Fibroblast of the aortic adventitia (primary cell): Measurements from ENCODE around the gene FMN1. TPM values are rescaled to one million over a fixed set of nuclear protein-coding genes. Genes with fewer than 3 reads are reported as not detected.
A peak's percentile ranks its signal among the peaks of the same experiment; 100 is the strongest.

ENCODE experiments used
- DNase-seq: peaks from one replicate; pipeline ENCODE4 v3.0.0-alpha.2; 2010; ENCODE audit warnings: low read depth
- H3K4me3 ChIP-seq: 2 replicates; pipeline ENCODE4 v1.5.1; 2011; ENCODE audit warnings: low read depth, mild to moderate bottlenecking, control low read depth, low read length, moderate library complexity
- CTCF ChIP-seq: IDR thresholded peaks from 2 replicates; pipeline ENCODE4 v1.5.1; 2011; ENCODE audit warnings: mild to moderate bottlenecking, low read length, control low read depth, inconsistent platforms; ENCODE audit not compliant: insufficient read depth
- total RNA-seq: library from RNA; depleted of rRNA; stranded (reverse); fragments of >200 nt; gene quantifications from 2 replicates; pipeline ENCODE4 v1.2.3, GENCODE V29; 2012; ENCODE audit warnings: low replicate concordance

FMN1 gene
- total RNA-seq, 1 donor, result 1.1 TPM

DNA sequence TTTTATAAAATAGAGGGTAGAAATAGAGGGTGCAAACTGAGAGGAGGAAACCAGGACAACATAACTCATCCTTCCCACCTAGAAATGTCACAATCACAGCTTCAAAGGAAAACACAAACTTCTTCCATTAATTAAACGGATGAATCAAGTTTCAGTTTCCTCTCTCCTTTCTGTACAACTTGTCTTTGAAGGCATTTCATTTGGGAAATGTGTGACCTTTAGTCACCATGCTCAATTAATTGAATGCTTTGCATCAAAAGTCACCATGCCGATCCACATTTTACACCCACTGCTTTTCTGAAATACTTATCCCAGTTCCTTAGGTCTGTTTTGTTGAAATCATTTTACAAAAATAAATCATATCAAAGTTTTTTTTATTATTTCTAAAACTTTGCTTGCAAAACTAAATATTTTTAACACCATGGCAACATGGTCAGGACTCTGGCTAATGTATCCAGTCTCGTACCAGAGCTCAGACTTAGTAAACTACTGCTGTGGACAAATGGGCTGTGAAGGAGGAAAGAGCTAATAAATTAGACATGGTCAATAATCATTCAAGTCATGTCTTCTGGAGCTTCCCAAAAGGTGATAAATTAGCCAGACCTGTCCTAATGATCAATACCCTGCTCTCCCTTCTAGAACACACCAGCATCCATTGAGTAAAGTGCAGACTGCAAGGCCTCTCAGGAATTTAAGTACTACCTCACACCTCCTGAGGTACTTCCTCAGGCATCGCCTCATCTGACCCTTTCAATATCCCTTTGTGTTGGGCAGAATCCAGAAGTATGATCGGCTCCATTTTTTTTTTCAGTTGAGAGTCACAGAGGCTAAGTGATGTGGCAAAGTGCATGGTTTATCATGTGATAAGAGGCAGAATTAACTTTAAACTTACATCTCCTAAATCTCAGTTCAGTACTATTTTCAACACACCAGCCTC, 315.4 kb downstream of the FMN1 start:
- peak; percentile 34 for DNase-seq

GRCh38 chr15:32878342-32878741, 316.2 kb downstream of the FMN1 start:
- DNase-seq, result peak; percentile 35
- no peak for TF ChIP-seq CTCF
- no peak overlapping the region for H3K4me3 ChIP-seq

More for the DNA sequence above, 315.4 kb downstream of the FMN1 start:
- H3K4me3 ChIP-seq, result no peak overlapping the region
- TF ChIP-seq CTCF, result no peak

DNA sequence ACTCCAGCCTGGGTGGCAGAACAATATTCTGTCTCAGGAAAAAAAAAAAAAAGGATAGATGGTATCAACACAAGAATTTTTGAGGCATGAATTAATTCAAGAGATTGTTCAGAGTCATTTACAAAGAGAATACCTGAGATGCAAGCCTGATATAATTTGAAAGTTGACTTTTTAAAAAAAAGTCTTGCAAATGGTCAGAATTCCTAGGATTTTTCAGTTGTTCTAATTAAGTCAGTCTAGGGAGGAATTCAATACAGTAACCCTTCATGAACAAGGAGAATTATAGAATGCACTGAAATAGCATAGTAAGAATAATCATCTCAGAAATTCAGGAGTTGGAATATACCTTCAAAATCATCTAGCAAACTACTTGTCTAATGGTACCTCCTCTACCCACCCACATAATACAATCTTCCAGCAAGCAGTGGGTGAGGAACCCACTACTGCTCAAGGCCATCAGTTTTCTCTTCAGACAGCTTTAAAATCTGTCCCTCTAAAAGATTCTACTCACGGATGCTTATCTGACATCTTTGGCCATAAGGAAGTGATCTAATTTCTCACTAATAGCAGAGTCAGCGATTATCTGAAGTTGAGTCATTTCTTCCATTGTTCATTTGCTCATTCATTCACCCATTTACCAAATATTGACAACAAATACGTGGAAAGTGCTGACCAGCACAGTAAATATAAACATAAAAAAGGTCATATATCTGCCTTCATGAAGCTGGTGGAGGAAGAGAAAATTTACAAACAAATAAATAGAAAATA, 317.1 kb downstream of the FMN1 start:
- no peak overlapping the region for H3K4me3 ChIP-seq
- DNase-seq, result peak; percentile 39
- no peak for TF ChIP-seq CTCF

GRCh38 chr15:32873284-32874114, 321.0 kb downstream of the FMN1 start:
- no peak overlapping the region for H3K4me3 ChIP-seq
- TF ChIP-seq CTCF, result no peak
- DNase-seq, result no peak

DNA sequence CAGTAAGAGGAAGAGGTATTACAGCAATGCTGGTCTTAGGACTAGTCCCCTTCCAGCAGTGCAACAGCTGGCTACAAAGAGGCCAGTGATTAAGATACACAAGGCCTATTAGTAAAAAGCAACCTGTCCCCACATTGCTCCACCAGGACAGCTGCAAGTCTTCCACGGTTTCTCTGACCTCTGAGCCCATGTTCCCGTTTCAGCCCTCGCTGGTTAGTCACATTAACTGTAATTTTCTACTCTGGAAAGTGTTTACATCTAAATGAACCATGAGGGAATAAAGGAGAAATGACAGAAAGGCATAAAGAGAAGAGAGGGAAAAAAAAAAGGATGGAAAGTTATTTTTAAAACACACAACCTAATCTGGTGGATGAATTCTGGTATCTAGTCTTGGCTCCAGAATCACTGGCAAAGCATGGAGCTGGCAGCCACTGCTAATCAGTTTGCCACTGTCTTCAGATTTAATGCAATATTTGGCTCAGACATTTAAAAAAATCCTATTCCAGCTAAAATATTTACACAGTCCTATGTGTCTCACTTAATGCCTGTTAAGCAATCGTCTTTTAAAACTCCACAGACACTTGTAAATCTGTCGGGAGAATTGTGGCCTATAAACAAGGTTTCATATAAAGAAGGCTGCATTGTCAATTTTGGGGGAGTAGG, 321.8 kb downstream of the FMN1 start:
- no peak overlapping the region for H3K4me3 ChIP-seq
- DNase-seq, result peak; percentile 96
- TF ChIP-seq CTCF, result no peak

DNA sequence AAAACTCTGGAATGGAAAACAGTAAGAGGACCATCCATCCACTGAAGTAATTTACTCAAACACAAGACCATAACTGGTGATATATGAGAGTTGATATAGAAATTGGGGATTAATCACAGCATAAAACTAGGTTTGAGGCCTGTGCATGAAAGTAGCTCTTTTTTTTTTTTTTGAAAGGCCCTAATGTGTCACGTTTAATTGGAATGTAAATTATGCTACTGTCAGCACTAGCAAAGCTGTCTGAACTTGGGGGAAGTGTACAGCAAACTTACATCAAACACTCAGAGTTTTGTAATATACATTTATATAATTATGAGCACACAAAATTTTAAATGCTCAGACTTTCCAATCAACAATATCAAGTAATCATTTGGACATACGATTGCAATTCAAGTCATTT, 322.6 kb downstream of the FMN1 start:
- DNase-seq, result no peak
- no peak overlapping the region for H3K4me3 ChIP-seq
- TF ChIP-seq CTCF, result no peak
